ENCODE measurements around the gene WDR89.
"Not testable (repeated sequence)": the region's sequence is repeated elsewhere in the genome, so short reads cannot be mapped to it uniquely, and the experiment has no call there.

The WDR89 gene

DNA sequence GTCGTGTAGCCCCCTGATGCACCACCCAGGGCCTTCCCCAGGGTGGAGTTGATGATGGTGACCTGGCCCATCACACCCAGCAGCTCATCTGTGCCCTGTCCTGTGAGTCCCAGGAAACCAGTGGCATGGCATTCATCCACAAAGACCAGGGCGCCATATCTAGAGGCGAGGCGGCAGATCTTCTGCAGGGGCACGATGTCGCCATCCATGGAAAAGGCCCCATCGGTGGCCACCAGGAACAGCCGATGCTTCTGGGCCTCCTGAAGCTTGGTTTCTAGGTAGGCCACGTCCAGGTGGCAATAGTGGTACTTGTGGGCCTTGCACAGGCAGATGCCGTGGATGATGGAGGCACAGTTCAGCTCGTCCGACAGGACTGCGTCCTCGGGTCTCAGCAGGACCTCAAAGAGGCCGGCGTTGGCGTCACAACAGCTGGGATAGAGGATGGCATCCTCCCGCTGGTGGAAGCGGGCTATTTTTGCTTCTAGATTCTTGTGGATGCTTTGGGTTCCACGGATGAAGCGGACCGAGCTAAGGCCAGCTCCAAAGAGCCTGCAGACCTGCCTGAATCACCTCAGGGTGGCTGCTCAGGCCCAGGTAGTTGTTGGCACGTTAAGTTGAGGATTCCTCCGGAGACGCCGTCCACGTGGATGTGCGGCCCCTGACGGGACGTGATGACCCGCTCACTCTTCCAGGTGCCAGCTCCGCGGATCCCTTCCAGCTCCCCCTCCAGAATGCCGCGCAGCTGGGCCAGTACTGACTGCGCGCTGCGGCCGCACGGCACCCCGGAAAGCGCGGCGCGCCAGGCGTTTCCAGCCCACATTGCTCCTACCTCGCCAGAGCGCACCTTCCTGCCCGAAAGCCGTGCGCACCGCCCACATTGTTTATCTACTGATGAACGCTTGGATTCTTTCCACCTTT, 47.0 kb downstream of the WDR89 start:
- FAIRE-seq = no peak

DNA sequence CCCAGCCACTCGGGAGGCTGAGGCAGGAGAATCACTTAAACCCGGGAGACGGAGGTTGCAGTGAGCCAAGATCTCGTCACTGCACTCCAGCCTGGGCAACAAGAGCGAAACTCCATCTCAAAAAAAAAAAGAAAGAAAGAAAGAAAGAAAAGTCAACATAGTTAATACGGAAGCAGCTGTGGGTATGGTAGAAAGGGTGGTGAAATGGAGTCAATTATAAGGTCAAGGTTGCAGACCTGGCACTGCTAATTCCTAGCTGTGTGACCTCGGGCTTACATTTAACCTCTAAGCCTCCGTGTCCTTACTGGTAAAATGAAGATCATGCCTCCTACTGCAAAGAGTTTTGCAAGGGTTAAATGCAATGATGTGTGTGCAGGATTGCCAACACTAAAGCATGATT, 58.6 kb downstream of the WDR89 start:
- FAIRE-seq = not testable (repeated sequence)

DNA sequence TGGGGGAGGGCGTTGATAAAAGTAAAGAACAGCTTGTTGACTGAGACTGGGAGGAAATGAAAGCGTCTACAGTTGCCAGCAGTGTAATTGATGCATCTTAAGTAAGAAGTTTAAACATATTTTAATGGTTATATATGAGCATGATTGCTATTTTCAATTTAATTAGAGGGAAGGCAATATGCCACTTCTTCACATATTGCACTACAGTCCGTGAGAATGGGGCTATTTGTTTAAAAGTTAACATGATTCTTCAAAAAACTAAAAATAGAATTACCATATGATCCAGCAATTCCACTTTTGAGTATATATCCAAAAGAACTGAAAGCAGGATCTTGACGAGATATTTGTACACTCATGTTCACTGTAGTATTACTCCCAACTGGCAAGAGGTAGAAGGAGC, 60.2 kb downstream of the WDR89 start:
- no peak for FAIRE-seq

DNA sequence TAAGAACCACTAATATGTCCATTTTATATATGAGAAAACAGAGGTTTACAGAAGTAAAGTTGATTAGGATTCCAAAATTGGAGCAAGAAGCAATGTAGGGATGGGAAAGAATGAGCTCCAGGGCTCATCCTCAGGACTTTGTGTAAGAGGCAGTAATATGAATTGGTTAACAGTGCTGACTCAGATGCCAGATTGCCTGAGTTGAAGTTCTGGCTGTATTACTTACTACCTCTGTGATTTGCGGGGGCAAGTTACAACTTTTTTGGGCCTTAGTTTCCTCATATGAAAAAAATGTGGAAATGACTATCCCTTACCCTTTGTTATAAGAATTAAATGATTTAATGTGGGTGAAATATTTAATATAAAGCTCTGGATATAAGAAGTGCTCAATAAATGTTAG, 63.4 kb downstream of the WDR89 start:
- FAIRE-seq = no peak

DNA sequence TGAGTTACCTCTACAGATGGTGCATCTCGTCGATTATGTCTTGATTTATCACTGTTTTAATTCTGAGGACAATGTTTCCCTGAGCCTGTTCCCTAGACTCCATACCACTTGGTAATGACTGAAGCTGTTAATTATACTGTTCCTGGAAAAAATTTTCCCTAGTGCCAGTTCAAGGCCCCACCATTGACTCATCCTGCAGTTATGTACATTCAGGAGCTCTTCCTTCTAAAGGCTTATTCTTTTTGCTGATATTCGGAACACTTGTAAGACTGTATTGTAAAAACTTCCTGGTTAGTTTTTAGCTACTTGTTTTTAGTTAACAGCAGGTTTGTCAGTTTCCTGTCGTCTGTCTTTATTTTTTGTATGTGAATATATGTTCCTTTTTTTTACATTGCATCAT, 68.1 kb downstream of the WDR89 start:
- no peak for FAIRE-seq

DNA sequence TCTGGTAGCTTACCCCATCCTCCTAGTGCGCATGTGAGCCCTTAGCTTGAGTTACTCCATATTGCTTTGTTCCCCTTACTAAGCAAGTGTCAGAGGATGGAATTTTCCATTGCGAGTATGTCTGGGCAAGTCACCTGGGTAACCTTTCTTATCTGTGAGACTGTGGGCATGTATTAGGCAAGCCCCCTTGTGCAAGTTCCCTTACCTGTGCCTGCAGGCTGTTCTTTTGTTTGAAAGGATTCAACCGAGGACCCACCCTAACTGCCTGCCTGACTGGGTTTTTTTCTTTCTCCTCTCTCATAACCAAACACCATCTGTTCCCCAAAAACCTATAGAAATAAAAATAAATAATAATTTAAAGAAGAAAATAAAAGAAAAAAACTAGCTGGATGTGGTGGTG, 76.2 kb downstream of the WDR89 start:
- FAIRE-seq = no peak

DNA sequence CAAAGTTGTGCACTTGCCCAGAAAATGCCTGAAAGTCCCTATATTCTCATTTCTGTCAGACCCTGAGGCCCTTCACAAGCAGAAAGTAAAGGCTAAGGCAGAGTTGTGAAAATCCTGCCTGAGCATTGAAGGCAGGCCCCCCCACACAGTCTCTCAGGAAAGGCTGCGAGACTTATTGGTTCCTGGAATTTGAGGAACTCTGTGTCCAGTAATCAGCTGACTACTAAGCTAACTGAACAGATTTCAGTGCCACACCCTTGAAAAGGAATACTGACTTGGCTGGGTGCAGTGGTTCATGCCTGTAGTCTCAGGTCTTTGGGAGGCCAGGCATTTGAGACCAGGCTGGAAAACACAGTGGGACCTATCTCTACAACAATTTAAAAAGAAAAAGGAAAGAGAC, 77.4 kb downstream of the WDR89 start:
- FAIRE-seq = no peak

DNA sequence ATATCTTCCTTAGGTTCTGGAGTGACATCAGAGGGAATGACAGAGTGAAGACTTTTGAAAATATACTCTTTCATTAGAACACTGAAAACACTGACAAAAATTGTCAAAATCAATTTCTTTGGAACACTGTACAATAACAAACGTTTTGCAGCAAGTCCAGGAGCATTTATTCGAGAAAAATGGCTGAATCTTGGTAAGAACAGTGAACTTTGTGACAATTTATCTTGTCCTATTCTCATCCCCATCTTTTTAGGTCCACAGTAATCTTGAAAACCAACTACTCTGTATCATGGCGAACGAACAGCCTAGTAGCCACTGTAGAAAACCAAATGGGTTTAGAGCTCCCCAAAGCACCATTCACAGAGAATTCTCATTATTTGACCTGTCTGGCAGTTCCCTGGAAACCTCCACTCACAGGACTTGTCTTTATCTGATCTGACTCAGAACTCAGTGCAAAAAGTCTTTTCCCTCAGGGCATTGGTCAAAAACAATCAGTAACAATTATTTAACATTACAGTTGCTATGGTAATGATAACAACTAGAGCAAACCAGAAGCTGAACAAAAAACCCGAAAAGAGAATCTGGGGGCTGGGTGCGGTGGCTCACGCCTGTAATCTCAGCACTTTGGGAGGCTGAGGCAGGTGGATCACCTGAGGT, 78.2 kb downstream of the WDR89 start:
- no peak for FAIRE-seq

DNA sequence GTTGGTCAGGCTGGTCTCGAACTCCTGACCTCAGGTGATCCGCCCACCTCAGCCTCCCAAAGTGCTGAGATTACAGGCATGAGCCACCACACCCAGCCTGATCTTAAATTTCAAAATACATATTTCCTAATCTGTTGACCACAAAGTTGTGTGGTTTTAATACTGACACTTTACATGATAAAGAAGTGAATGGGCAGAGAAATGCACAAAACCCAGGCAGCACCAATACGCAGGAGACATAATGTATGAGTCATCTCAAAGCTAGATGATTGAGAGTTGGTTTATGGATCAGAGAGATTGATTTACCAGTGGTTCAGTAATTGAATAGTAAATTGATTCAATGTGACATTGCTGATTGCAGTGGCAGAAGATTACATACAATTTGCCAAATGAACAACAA, 79.3 kb downstream of the WDR89 start:
- FAIRE-seq = no peak

DNA sequence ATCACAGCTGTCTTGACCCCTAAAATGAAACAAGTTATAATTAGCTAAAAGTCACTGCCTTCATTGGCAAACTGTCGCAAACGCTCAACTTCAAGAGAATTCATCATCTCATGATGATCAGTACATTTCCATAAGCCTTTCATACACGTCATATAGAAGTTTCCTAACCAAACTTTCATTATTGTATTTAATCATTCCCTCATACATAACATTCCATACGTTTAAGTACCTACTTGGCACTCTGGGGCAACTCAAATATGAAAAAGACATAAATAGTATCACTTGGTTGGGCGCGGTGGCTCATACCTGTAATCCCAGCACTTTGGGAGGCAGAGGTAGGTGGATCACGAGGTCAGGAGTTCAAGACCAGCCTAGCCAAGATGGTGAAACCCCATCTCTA, 86.1 kb downstream of the WDR89 start:
- no peak for FAIRE-seq

DNA sequence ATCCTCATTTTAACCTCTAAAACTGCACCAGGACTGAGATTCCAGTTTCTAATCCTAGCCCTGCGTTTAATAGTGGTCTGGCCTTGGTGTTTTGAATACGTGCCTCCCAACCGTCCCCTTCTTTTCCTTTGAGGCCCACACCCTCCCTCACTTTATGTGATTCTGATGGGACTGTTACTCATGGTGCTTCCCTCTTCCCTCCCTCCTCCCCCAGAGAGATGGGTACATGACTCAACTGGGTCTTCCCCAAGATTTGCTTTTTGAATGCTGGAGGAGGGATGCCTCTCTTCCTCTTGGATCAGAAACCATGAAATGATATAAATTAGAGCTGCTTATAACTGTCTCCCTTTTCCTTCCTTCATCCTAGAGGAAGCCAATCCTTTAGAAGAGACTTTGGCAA, 90.3 kb downstream of the WDR89 start:
- no peak for FAIRE-seq

DNA sequence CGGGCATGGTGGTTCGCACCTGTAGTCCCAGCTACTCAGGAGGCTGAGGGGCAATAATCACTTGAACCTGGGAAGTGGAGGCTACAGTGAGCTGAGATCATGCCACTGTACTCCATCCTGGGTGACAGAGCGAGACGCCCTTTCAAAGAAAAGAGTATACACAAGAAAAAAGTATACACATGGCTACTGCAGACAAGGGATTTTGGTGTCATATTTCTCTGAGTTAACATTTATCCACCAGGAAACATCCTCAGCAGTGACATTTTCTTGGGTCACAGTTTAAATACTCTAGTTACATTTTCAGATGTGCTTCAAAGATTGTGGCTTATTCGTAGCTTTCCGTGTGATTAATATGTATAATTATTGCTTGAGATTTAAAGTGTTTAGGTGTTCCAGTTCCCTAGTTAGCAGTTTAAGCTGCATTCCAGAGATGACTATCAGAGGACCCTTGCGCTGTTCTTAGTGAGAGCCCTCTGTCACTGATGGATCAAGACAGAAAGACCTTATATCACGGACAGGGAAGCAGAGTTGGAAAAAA, 93.8 kb downstream of the WDR89 start:
- no peak for FAIRE-seq
